Activated CD4-positive, alpha-beta T cell treated with anti-CD3 and anti-CD28 coated beads, Interleukin-2, amount 10 ng/mL, durations not matched to agents 24 days and 14 days (primary cell): Measurements from ENCODE around the gene RIF1. TPM values are rescaled to one million over a fixed set of nuclear protein-coding genes. Genes with fewer than 3 reads are reported as not detected.
"Not testable (repeated sequence)": the region's sequence is repeated elsewhere in the genome, so short reads cannot be mapped to it uniquely, and the experiment has no call there.

Source experiments
- DNase-seq: peaks from one replicate; pipeline ENCODE4 v3.0.0; 2022
- H3K27ac Mint-ChIP-seq: one replicate; pipeline ENCODE4 v1.8.0; 2022; ENCODE audit warnings: mild to moderate bottlenecking, mixed read lengths
- H3K27me3 Mint-ChIP-seq: one replicate; pipeline ENCODE4 v1.8.0; 2022; ENCODE audit warnings: mixed read lengths
- H3K36me3 Mint-ChIP-seq: one replicate; pipeline ENCODE4 v1.8.0; 2022; ENCODE audit warnings: low read depth, mild to moderate bottlenecking, mixed read lengths
- H3K4me1 Mint-ChIP-seq: one replicate; pipeline ENCODE4 v1.8.0; 2021; ENCODE audit warnings: mixed read lengths
- H3K4me3 Mint-ChIP-seq: one replicate; pipeline ENCODE4 v1.8.0; 2022; ENCODE audit warnings: mild to moderate bottlenecking, moderate library complexity, mixed read lengths
- H3K9me3 Mint-ChIP-seq: one replicate; pipeline ENCODE4 v1.8.0; 2021; ENCODE audit warnings: mixed read lengths
- intact Hi-C: fragments of 100-400 bp; cut with micrococcal nuclease; formaldehyde crosslinking; loops from one replicate; pipeline ENCODE4 v1.15.1; 2023
- total RNA-seq: library from RNA; stranded (reverse); gene quantifications from 2 replicates; pipeline ENCODE4 v1.2.3, GENCODE V29; 2022

RIF1 gene
- total RNA-seq, 1 donor from 2014 or later = 84.8 TPM

DNA sequence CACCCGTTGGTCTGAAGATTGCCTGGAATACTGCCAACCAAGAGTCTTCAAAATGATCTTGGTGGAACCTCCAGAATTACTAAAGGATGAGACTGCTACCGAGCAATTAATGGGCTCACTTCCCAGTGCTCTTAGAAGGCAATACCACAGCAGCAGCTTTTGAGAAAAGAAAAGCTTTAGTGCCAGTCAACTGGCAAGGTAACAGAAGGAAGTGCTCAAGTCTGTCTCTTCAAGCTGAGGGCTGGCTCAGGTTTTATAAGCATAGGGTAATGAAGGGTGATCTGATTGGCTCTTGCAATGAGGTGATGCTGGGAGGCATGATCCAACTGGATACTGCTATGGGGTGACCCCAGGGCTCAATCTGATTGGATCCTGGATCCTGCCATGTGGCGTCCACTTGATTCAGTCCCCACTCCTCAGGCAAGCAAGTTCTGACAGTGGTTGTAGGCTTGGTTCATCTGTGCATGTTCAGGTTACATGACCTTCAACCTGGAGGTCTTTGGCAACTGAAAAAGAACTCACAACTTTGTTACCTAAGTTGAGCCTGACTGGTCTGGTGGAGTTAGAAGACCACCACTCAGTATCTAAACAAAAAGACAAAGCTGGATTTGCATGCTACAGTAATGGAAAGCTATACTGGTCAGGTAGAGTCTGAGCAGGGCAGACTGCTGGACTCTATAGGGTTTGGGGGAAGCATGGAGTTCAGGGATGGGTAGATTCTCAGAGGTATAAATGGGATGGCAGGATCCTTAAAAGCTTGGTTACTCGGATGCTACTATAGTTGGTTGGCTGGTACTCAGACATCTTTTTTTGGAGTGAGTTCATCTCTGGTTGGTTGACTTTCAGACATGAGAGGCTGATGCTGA, 14.0 kb upstream of the RIF1 start:
- Mint-ChIP-seq H3K27ac (no peak overlapping the region), H3K9me3 (peaks cover 9% of the 10 kb centered on the region), H3K27me3 (peaks cover 5% of the 10 kb centered on the region), H3K4me3 (no peak overlapping the region), H3K36me3 (no peaks in the 10 kb centered on the region), H3K4me1 (no peaks in the 10 kb centered on the region)
- no peak for DNase-seq
- intact Hi-C loops = no loop called here

GRCh38 chr2:151399981-151400380, 9.7 kb upstream of the RIF1 start:
- Mint-ChIP-seq H3K4me3 (no peak overlapping the region), H3K9me3 (no peaks in the 10 kb centered on the region), H3K27ac (no peak overlapping the region), H3K36me3 (no peaks in the 10 kb centered on the region), H3K4me1 (no peaks in the 10 kb centered on the region), H3K27me3 (peaks cover 7% of the 10 kb centered on the region)
- intact Hi-C loops = no loop called here
- no peak for DNase-seq

DNA sequence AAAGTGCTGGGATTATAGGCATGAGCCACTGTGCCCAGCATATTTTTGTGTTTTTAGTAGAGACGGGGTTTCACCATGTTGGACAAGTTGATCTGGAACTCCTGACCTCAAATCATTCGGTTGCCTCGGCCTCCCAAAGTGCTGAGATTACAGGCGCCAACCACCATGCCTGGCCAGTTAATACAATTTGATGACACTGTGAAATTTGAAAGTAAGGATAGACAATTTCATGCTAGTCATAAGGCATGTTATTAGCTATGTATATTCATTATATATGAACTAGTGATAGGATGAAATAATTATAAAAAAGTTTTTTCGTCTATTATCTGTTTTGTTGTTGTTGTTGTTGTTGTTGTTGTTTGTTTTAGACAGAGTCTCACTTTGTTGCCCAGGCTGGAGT, 8.6 kb upstream of the RIF1 start:
- H3K36me3 Mint-ChIP-seq = no peaks in the 10 kb centered on the region
- H3K27me3 Mint-ChIP-seq = peaks cover 8% of the 10 kb centered on the region
- no peak for DNase-seq
- H3K27ac Mint-ChIP-seq = no peak overlapping the region
- H3K9me3 Mint-ChIP-seq = no peaks in the 10 kb centered on the region
- intact Hi-C loops = no loop called here
- no peak overlapping the region for H3K4me3 Mint-ChIP-seq
- no peaks in the 10 kb centered on the region for H3K4me1 Mint-ChIP-seq

DNA sequence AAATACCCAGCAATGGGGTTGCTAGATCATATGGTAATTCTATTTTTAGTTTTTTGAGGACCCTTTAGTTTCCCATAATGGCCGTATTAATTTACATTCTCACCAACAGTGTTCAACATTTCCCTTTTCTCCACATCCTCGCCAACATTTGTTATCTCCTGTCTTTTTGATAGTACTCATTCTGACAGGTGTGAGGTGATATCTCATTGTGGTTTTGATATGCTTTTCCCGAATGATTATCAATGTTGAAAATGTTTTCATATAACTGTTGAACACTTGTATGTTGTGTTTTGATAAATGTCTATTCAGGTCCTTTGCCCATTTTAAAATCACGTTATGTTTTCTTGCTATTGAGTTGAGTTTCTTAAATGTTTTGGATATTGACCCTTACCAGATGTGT, 5.8 kb upstream of the RIF1 start:
- H3K4me3 Mint-ChIP-seq = no peak overlapping the region
- no peaks in the 10 kb centered on the region for H3K4me1 Mint-ChIP-seq
- H3K9me3 Mint-ChIP-seq = peaks cover 4% of the 10 kb centered on the region
- no peak for DNase-seq
- no peaks in the 10 kb centered on the region for H3K36me3 Mint-ChIP-seq
- H3K27ac Mint-ChIP-seq = no peak overlapping the region
- H3K27me3 Mint-ChIP-seq = peaks cover 10% of the 10 kb centered on the region
- intact Hi-C loops = no loop called here

DNA sequence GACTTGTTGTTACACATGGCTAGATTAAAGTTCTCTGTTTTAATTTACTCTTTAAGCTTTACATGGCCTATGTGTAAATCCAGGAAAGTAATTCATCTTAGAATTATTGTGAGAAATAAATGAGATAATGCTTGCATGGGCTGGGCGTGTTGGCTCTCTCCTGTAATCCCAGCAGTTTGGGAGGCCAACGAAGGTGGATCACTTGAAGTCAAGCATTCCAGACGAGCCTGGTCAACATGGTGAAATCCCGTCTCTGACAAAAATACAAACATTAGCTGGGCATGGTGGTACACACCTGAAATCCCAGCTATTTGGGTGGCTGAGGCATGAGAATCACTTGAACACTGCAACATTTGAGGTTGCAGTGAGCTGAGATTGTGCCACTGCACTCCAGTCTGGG, 4.3 kb upstream of the RIF1 start:
- Mint-ChIP-seq H3K4me3 (no peak overlapping the region), H3K36me3 (peaks cover 5% of the 10 kb centered on the region), H3K4me1 (peaks cover 6% of the 10 kb centered on the region), H3K9me3 (peaks cover 4% of the 10 kb centered on the region), H3K27me3 (peaks cover 10% of the 10 kb centered on the region), H3K27ac (no peak overlapping the region)
- intact Hi-C loops = no loop called here
- DNase-seq = no peak

DNA sequence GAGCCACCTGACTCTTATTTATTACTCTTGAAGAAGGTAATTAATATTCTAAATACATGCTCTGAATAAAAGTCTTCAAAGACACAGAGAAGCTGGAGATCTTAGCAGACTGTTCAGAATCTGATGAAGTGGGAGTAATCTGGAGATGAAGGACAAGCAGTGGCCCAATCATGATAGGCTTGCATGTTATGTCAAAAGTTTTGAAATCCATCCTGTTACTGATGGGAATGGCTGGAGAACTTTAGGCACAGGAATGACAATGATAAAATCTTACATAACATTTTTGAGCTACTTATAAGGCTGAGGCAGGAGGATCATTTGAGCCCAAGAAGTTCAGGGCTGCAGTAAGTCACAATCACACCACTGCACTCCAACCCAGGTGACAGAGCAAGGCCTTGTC, 2.4 kb upstream of the RIF1 start:
- H3K27me3 Mint-ChIP-seq = peaks cover 10% of the 10 kb centered on the region
- peaks cover 4% of the 10 kb centered on the region for H3K9me3 Mint-ChIP-seq
- H3K4me1 Mint-ChIP-seq = peaks cover 15% of the 10 kb centered on the region
- H3K36me3 Mint-ChIP-seq = peaks cover 18% of the 10 kb centered on the region
- peak overlapping the region; percentile 28 for H3K27ac Mint-ChIP-seq
- no peak overlapping the region for H3K4me3 Mint-ChIP-seq
- intact Hi-C loops = no loop called here
- DNase-seq = no peak

GRCh38 chr2:151408788-151409600, 708 bp upstream of the RIF1 start:
- H3K4me3 Mint-ChIP-seq = peak overlapping the region; percentile 99
- peaks cover 31% of the 10 kb centered on the region for H3K36me3 Mint-ChIP-seq
- H3K27ac Mint-ChIP-seq = peak overlapping the region; percentile 95
- no peak for DNase-seq
- H3K27me3 Mint-ChIP-seq = peaks cover 8% of the 10 kb centered on the region
- intact Hi-C loops = loop anchor here (1.0 kb wide), 1 partner anchor 119 kb away; no protein-coding TSS in a partner anchor
- peaks cover 21% of the 10 kb centered on the region for H3K4me1 Mint-ChIP-seq
- H3K9me3 Mint-ChIP-seq = peaks cover 4% of the 10 kb centered on the region

GRCh38 chr2:151410485-151410834, 758 bp downstream of the RIF1 start:
- DNase-seq = peak; percentile 79
- peaks cover 4% of the 10 kb centered on the region for H3K9me3 Mint-ChIP-seq
- H3K4me3 Mint-ChIP-seq = peak overlapping the region; percentile 99
- H3K36me3 Mint-ChIP-seq = peaks cover 36% of the 10 kb centered on the region
- H3K27me3 Mint-ChIP-seq = peaks cover 5% of the 10 kb centered on the region
- H3K27ac Mint-ChIP-seq = peak overlapping the region; percentile 95
- intact Hi-C loops = loop anchor here (1.0 kb wide), 1 partner anchor 149 kb away; the partner anchor contains the start of gene RBM43
- H3K4me1 Mint-ChIP-seq = peaks cover 21% of the 10 kb centered on the region

- no peak overlapping the region for H3K27ac Mint-ChIP-seq
- no peaks in the 10 kb centered on the region for H3K27me3 Mint-ChIP-seq
- no peak overlapping the region for H3K4me3 Mint-ChIP-seq
- no peak for DNase-seq
- intact Hi-C loops = no loop called here
- H3K4me1 Mint-ChIP-seq = peaks cover 23% of the 10 kb centered on the region
- no peaks in the 10 kb centered on the region for H3K9me3 Mint-ChIP-seq
- H3K36me3 Mint-ChIP-seq = peaks cover 64% of the 10 kb centered on the region
Observed at GRCh38 chr2:151417650-151418049, 7.9 kb downstream of the RIF1 start.

- Mint-ChIP-seq H3K4me1 (peaks cover 37% of the 10 kb centered on the region), H3K36me3 (peaks cover 75% of the 10 kb centered on the region), H3K27ac (peak overlapping the region; percentile 0)
- intact Hi-C loops, H3K9me3 Mint-ChIP-seq, DNase-seq, H3K4me3 Mint-ChIP-seq, H3K27me3 Mint-ChIP-seq: not testable (repeated sequence)
Observed at GRCh38 chr2:151421681-151422080, 12.0 kb downstream of the RIF1 start.

- Mint-ChIP-seq H3K4me1 (peaks cover 35% of the 10 kb centered on the region), H3K9me3 (no peaks in the 10 kb centered on the region), H3K27ac (peak overlapping the region; percentile 76), H3K27me3 (no peaks in the 10 kb centered on the region), H3K36me3 (peaks cover 68% of the 10 kb centered on the region), H3K4me3 (peak overlapping the region; percentile 15)
- intact Hi-C loops = loop anchor here (1.0 kb wide), 1 partner anchor 162 kb away; the partner anchor contains the start of gene RBM43
- peak; percentile 66 for DNase-seq
Observed at GRCh38 chr2:151422917-151423439, 13.3 kb downstream of the RIF1 start.

DNA sequence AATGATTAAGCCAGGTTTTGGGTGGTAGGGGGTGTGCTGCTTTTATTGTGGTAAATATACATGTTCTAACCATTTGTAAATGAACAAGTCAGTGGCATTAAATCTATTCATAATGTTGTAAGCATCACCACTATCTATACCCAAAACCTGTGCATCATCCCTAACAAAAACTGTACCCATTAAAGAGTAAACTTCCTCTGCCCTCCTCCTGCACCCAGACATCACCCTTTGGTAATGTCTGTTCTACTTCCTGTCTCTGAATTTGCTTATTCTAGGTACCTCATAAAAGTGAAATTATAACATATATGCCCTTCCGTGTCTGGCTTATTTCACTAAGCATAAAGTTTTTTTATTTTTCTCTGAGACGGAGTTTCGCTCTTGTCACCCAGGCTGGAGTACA, 14.1 kb downstream of the RIF1 start:
- Mint-ChIP-seq H3K4me3 (peak overlapping the region; percentile 63), H3K9me3 (no peaks in the 10 kb centered on the region), H3K36me3 (peaks cover 69% of the 10 kb centered on the region), H3K27me3 (no peaks in the 10 kb centered on the region), H3K27ac (peak overlapping the region; percentile 76), H3K4me1 (peaks cover 35% of the 10 kb centered on the region)
- intact Hi-C loops = loop anchor here (1.0 kb wide), 1 partner anchor 162 kb away; the partner anchor contains the start of gene RBM43
- peak; percentile 66 for DNase-seq

GRCh38 chr2:151437630-151438029, 27.9 kb downstream of the RIF1 start:
- peak; percentile 62 for DNase-seq
- intact Hi-C loops = no loop called here
- Mint-ChIP-seq H3K27me3 (no peaks in the 10 kb centered on the region), H3K9me3 (no peaks in the 10 kb centered on the region), H3K36me3 (peaks cover 54% of the 10 kb centered on the region), H3K4me1 (peaks cover 3% of the 10 kb centered on the region), H3K27ac (no peak overlapping the region), H3K4me3 (no peak overlapping the region)

GRCh38 chr2:151438506-151438905, 28.8 kb downstream of the RIF1 start:
- no peaks in the 10 kb centered on the region for H3K27me3 Mint-ChIP-seq
- no peak overlapping the region for H3K27ac Mint-ChIP-seq
- H3K36me3 Mint-ChIP-seq = peaks cover 52% of the 10 kb centered on the region
- peaks cover 3% of the 10 kb centered on the region for H3K4me1 Mint-ChIP-seq
- intact Hi-C loops = no loop called here
- no peak for DNase-seq
- no peak overlapping the region for H3K4me3 Mint-ChIP-seq
- no peaks in the 10 kb centered on the region for H3K9me3 Mint-ChIP-seq
